NCI-H2227 treated with DMSO at 0.1 percent for 48 hours (cell line): ENCODE data around the gene POC1B.

Experiments used
- DNase-seq: peaks from one replicate; lab custom pipeline; 2025; lab: John Stamatoyannopoulos, UW

POC1B gene

GRCh38 chr12:89418228-89418910 is 107.5 kb downstream of the POC1B start:
- no peak for DNase-seq

DNA sequence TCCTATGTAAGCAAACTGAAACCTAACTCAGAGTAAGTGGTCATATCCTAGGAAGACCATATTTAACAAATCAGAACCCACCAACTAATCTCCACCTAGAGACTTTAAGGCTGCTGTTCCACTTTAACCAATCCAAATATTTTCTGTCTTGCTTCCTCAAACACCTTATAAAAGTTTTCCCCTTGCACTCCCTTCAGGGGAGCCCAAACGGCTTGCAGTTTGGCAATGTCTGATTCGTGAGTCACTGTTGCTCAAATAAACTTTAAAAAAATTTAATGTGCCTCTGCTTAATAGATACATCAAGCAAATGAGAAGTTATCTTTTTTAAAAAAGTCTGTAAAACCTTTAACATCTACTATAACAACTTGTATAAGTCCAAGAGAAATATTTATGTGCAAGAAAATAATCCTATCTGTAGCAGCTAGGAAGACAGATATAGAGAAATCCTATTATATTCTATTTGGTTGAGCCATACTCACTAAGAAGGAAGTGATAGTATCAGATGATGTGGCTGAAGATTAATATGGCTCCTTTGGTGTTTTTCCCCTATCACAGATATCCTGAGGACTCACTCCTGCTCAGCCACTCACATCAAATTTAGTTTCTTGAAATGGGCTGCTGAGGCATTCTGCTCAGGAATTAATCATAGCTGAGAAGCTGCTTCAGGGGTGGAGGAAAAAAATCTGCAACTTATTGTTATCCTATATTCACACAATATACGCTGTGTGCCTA is 108.4 kb downstream of the POC1B start:
- no peak for DNase-seq

GRCh38 chr12:89416049-89416792 is 109.6 kb downstream of the POC1B start:
- DNase-seq, result no peak

DNA sequence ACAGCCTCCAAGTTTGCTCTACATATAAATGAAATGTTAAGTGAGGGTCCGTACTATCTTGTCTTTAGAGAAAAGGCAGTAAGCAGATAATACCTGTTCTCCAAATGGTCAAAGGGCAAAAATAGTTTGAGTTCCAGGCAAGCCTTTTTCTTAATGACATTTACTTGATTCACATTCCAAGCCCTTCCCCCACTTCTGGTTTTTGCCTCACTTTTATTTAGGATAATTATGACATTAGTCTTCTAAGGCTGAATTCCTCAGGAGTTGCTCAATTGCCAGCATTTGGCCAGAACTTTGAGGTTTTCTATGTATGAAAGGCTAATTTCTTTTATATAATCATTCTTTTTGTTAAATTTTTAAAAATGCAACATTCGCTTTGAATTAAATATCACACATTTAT is 111.0 kb downstream of the POC1B start:
- no peak for DNase-seq

DNA sequence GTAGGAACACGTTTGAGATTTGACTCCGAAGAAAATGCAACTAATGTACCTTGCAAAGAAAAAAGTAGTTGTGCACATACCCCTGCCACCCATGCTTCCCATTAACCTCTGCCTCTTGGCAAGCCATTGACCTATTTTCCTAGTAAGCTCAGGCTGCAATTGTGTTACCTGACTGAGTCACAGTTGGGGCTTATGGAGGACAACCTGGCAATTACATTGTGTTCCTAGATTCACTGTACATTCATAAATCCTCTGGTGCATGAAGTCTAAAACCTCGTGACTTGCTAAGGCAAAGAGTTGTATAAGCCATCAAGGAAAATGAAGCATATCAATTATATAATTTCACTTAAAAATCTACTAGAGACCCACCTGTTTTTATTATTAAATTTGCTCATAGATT is 111.5 kb downstream of the POC1B start:
- no peak for DNase-seq

GRCh38 chr12:89413234-89413633 is 112.6 kb downstream of the POC1B start:
- DNase-seq, result no peak

DNA sequence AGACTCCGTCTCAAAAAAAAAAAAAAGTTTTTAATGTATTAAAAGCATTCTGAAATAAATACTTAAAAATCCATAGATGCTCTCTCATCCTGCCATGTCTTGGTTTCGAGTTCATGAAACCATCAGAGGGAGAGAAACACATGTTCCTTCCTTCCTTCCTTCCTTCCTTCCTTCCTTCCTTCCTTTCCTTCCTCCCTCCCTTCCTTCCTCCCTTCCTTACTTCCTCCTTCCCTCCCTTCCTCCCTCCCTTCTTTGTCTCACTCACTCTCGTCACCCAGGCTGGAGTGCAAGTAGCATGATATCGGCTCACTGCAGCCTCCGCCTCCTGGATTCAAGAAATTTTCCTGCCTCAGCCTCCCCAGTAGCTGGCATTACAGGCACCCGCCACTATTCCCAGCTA is 113.2 kb downstream of the POC1B start:
- no peak for DNase-seq

DNA sequence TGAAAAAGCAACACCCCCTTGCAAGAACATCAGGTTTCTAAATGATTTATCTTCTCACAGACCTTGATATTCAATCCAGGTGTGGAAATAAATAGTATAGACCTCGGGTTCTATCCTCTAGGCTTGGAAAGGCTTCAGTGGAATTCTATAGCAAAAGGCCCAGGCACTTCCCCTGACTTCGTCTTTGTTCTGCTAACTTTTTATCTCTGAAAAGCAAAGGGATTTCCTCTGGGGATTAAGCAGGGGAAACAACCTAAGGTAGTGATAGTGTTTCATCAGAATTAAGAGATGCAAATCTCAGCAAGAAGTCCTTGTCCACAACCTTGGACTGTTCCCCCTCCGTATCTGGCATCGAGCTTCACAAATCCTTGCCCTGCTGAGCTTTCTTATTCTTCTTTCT is 114.0 kb downstream of the POC1B start:
- DNase-seq, result no peak

DNA sequence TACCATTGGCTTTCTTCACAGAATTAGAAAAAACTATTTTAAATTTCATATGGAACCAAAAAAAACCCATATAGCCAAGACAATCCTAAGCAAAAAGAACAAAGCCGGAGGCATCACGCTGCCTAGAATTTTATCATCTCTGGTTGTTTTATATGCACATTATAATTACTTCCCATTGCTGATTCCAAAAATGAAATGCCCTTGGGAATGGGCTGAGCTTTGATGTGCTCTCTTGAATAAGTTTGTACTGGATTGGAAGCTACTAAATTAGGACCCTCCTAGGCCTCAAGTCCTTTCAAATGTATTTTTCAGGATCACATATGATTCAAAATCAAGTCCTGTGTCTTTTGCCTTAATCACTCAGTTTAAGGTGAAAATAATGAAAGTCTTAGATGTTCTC is 114.6 kb downstream of the POC1B start:
- DNase-seq, result no peak

- no peak for DNase-seq
Observed at GRCh38 chr12:89405626-89406345, 120.1 kb downstream of the POC1B start.

- DNase-seq, result no peak
Observed at GRCh38 chr12:89401433-89402058, 124.3 kb downstream of the POC1B start.

GRCh38 chr12:89400415-89400814 is 125.4 kb downstream of the POC1B start:
- no peak for DNase-seq

DNA sequence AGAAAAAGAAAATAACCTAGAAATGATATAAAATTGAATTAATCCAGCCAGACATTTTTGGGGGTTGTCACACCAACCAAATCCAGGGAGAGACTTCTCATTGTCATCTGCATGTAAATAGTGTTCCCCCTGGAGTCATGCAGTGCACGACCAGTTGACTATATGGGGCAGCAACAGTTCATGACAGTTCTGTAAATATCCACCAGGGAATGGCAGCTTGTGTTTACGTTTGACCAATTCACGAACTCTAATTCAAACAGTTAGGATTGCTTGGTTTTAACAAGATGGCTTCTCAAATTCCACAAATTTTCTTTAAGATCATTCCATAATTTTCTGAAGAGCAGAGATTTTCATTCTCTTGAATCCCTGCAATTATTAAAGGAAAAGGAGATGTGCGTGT is 130.1 kb downstream of the POC1B start:
- DNase-seq, result no peak

GRCh38 chr12:89393551-89394121 is 132.2 kb downstream of the POC1B start:
- no peak for DNase-seq

GRCh38 chr12:89392391-89392790 is 133.5 kb downstream of the POC1B start:
- no peak for DNase-seq

- peak; percentile 72 for DNase-seq
Observed at GRCh38 chr12:89391726-89392336, 134.0 kb downstream of the POC1B start.

DNA sequence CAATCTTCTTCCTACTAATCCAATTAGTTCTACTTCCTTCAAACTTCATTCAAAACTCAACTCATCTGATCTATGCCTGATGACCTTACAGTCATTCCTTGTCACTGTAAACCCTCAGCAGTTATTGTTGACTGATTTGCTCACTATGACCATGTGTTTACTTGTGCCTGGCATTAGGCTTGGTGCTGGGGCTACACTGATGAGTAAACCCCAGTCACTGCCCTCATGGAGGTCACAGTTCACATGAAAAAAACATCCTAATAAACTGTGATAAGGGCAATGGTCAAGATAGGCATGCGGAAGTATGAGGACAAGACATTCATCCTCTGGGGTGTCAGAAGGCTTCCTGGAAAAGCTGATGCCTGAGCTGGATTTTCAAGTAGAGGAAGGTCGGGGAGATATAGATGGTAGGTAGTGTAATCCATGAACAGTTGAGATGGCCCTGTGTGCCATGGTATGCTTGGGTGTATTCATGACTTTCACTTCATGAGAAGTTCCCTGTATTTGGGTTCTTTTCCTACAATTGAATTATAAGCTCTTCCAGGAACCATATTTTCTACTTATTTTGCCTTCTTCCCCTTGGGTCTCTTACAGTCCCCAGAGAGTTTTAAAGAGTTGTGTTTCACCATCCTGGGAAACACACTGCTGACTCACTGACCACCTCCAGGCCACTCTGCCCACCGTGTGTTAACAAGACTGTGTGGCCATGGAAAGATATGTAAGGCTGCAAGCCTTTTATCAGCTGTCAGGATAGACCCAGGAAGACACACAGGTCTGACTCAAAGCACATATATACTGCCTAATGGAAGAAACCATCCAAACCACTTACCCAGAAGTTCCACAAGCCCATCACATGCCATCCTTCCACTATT is 134.8 kb downstream of the POC1B start:
- no peak for DNase-seq

GRCh38 chr12:89389755-89390661 is 135.8 kb downstream of the POC1B start:
- DNase-seq, result no peak

DNA sequence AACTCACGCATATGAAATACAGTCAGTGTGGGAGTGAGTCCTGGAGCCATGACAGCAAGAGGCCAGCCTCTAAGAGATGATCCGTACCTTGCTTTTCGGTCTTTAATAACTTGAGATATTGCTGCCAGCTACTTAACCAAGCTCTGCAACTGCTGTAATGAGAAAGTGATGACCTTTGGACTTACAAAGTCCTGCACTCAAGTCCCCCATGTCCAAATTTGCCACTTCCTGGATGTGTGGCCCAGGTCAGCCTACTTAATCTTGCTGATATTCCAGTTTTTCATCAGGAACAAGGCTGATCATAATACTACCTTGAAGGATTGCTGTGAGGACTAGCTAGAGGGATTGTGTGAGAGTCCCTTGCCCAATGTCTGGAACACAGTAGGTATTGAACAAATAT is 139.7 kb downstream of the POC1B start:
- no peak for DNase-seq
